ENCODE data around the gene PTBP1. TPM values are rescaled to one million over a fixed set of nuclear protein-coding genes. Genes with fewer than 3 reads are reported as not detected.

Gene PTBP1
- total RNA-seq, 1 experiment from 2014 or later, result 712 TPM

DNA sequence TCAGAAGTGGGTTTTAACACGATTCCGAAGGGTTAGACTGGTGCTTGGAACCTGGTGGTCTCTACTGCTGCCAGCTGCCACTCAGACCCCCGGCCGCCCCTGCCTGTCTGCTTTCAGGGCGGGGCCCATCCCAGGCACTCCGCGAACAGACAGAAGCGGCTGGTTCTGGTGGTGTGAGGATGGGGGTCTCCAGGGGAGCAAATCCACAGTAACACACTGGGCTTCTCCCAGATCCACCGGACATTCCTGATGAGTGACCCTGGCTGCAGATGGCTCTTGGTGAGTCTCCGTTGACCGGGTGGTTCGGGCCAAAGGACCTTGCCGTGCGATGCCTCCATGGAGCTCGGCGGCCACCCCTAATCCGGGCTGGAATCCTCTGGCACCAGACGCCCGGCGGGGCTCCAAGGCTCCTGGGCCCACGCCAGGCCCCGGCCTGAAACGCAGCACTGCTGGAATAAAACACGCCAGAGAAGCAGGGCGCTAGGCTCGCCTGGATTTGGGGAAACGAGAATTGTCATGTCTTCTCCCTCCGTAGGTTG, 2.1 kb upstream of the PTBP1 start:
- H3K23me2 ChIP-seq (ENCODE audit: insufficient read length, low read depth, low read length, poor library complexity, severe bottlenecking), result peaks cover 9% of the 10 kb centered on the region
- H4K20me1 ChIP-seq (ENCODE audit: control insufficient read depth, insufficient read depth, insufficient read length), result peaks cover 4% of the 10 kb centered on the region
- H4K5ac ChIP-seq (ENCODE audit: insufficient read length, low read depth, low read length), result no peak overlapping the region
- no peak overlapping the region for H2BK12ac ChIP-seq (ENCODE audit: insufficient read length, low read depth, low read length)
- H3K4me1 ChIP-seq (ENCODE audit: insufficient read depth, low read length), result no peaks in the 10 kb centered on the region; the same call in 1 of the 2 replicates
- Mint-ChIP-seq H3K4me3 (no peak overlapping the region), H3K27ac (no peak overlapping the region), H3K9me3 (no peaks in the 10 kb centered on the region; a peak in 1 of 5 replicates), H3K36me3 (ENCODE audit: insufficient read depth in 1 of 3, low read depth in 3 of 3) (peaks cover 15 to 19% (median 19%) of the 10 kb centered on the region in 3 experiments; a peak in 6 of 7 replicates), H3K4me1 (peaks cover 19 to 31% of the 10 kb centered on the region in 2 experiments), H3K27me3 (ENCODE audit: low read depth) (no peaks in the 10 kb centered on the region)
- TF ChIP-seq CTCF (conservative IDR thresholded peaks at IDR 0.05), result no peak
- no peak overlapping the region for H2AK5ac ChIP-seq (ENCODE audit: insufficient read length, low read length)
- WGBS (ENCODE audit: extremely low coverage, insufficient read length, low lambda C conversion rate), result no CpG with 5 or more reads among the region's 28 CpGs
- no peaks in the 10 kb centered on the region for H3K79me1 ChIP-seq (ENCODE audit: insufficient read depth, low read depth, low read length, poor library complexity, severe bottlenecking)
- H3K79me2 ChIP-seq (ENCODE audit: insufficient read depth, low read length), result peaks cover 20% of the 10 kb centered on the region
- H2BK20ac ChIP-seq (ENCODE audit: low read depth, low read length, poor library complexity, severe bottlenecking), result no peak overlapping the region
- no peak overlapping the region for H2AFZ ChIP-seq (ENCODE audit: low read length)
- H3K9ac ChIP-seq (ENCODE audit: extremely low read depth, insufficient read length, low read length), result no peak overlapping the region
- H3K27ac ChIP-seq (ENCODE audit: insufficient read length, low read depth, low read length), result no peak overlapping the region
- H3K4me2 ChIP-seq (ENCODE audit: insufficient read depth, insufficient read length, low read length), result no peak overlapping the region
- no peak overlapping the region for H3K23ac ChIP-seq (ENCODE audit: insufficient read length, low read depth, low read length)
- no peak overlapping the region for H4K91ac ChIP-seq (ENCODE audit: insufficient read length, low read depth, low read length)
- no peak overlapping the region for H3K18ac ChIP-seq (ENCODE audit: insufficient read length, low read depth, low read length)
- H3K14ac ChIP-seq (ENCODE audit: insufficient read depth, low read length), result no peak overlapping the region
- no peak overlapping the region for H3T11ph ChIP-seq (ENCODE audit: low read length)
- no peak overlapping the region for H3K4ac ChIP-seq (ENCODE audit: low read depth, low read length)
- H4K8ac ChIP-seq (replicated peaks; ENCODE audit: insufficient read length, low read depth, low read length), result no peak overlapping the region
- no peak overlapping the region for H2BK5ac ChIP-seq (ENCODE audit: insufficient read length, low read length)
- H3K9me3 ChIP-seq (ENCODE audit: control insufficient read depth, low read depth, low read length), result no peaks in the 10 kb centered on the region
- no peaks in the 10 kb centered on the region for H3K27me3 ChIP-seq (ENCODE audit: insufficient read depth, low read length)
- no peak overlapping the region for H2BK120ac ChIP-seq (ENCODE audit: low read depth, low read length, poor library complexity, severe bottlenecking)
- no peak overlapping the region for H2BK15ac ChIP-seq (ENCODE audit: low read depth, low read length)
- H3K56ac ChIP-seq (ENCODE audit: insufficient read length, low read depth, low read length), result no peak overlapping the region
- peak; percentile 32 for DNase-seq

All from H9 (cell line).